ENCODE results near the gene MORN3. TPM values are rescaled to one million over a fixed set of nuclear protein-coding genes. Genes with fewer than 3 reads are reported as not detected.
A peak's percentile ranks its signal among the peaks of the same experiment; 100 is the strongest.

Gene MORN3
- total and polyA plus RNA-seq, 9 of the 15 experiments (the other 6 are each of a cell fraction or from before 2014, with no cell fraction given): 0.09 to 0.27 (median 0.20) TPM

DNA sequence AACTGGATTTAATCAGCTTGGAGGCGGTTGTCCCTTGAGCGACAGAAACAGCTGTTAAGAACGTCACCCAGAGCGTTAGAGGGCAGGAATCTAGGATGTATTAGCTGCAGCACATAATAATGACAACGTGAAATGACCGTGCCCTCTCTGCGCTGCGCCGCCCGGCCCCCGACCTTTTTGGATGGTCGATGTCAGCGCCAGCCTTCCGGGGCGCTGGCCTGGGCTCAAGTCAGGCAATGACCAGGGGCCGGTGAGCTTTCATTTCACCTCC, 42.7 kb upstream of the MORN3 start (continued):
- TF ChIP-seq, protein P1, sequence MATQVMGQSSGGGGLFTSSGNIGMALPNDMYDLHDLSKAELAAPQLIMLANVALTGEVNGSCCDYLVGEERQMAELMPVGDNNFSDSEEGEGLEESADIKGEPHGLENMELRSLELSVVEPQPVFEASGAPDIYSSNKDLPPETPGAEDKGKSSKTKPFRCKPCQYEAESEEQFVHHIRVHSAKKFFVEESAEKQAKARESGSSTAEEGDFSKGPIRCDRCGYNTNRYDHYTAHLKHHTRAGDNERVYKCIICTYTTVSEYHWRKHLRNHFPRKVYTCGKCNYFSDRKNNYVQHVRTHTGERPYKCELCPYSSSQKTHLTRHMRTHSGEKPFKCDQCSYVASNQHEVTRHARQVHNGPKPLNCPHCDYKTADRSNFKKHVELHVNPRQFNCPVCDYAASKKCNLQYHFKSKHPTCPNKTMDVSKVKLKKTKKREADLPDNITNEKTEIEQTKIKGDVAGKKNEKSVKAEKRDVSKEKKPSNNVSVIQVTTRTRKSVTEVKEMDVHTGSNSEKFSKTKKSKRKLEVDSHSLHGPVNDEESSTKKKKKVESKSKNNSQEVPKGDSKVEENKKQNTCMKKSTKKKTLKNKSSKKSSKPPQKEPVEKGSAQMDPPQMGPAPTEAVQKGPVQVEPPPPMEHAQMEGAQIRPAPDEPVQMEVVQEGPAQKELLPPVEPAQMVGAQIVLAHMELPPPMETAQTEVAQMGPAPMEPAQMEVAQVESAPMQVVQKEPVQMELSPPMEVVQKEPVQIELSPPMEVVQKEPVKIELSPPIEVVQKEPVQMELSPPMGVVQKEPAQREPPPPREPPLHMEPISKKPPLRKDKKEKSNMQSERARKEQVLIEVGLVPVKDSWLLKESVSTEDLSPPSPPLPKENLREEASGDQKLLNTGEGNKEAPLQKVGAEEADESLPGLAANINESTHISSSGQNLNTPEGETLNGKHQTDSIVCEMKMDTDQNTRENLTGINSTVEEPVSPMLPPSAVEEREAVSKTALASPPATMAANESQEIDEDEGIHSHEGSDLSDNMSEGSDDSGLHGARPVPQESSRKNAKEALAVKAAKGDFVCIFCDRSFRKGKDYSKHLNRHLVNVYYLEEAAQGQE (IDR thresholded peaks at IDR 0.05; ENCODE audit: borderline replicate concordance): peak; percentile 95; the same call in 1 of the 2 replicates
- TF ChIP-seq, protein P1 (CRISPR knock-in tag; IDR thresholded peaks at IDR 0.05; ENCODE audit: low read depth): no peak
- TF ChIP-seq NFE2 (IDR thresholded peaks at IDR 0.05; ENCODE audit: low read depth) (peak; percentile 4; the same call in 1 of the 2 replicates), PML (IDR thresholded peaks at IDR 0.05; ENCODE audit: low read length) (0 out of 2 replicates have a peak, but pooled peaks have one; percentile 3), PTBP1 (IDR thresholded peaks at IDR 0.05; ENCODE audit: low read depth, low read length) (no peak), BDP1 (IDR thresholded peaks at IDR 0.05; ENCODE audit: insufficient read depth, insufficient read length) (no peak), DMBX1 (CRISPR knock-in tag; IDR thresholded peaks at IDR 0.05; ENCODE audit: borderline replicate concordance) (no peak), GATAD2B (IDR thresholded peaks at IDR 0.05; ENCODE audit: borderline replicate concordance) (no peak), ZKSCAN1 (IDR thresholded peaks at IDR 0.05; ENCODE audit: low read depth, low read length) (no peak), ZNF384 (IDR thresholded peaks at IDR 0.05; ENCODE audit: low read depth, low read length) (no peak), CLOCK (CRISPR knock-in tag; IDR thresholded peaks at IDR 0.05; ENCODE audit: borderline replicate concordance) (no peak), SMAD2 (IDR thresholded peaks at IDR 0.05; ENCODE audit: low read depth, low read length) (no peak), E2F5 (CRISPR knock-in tag; IDR thresholded peaks at IDR 0.05) (no peak), NR4A1 (CRISPR knock-in tag; IDR thresholded peaks at IDR 0.05) (no peak), NR4A1 (tag; IDR thresholded peaks at IDR 0.05) (no peak)
- TF ChIP-seq, protein P2, sequence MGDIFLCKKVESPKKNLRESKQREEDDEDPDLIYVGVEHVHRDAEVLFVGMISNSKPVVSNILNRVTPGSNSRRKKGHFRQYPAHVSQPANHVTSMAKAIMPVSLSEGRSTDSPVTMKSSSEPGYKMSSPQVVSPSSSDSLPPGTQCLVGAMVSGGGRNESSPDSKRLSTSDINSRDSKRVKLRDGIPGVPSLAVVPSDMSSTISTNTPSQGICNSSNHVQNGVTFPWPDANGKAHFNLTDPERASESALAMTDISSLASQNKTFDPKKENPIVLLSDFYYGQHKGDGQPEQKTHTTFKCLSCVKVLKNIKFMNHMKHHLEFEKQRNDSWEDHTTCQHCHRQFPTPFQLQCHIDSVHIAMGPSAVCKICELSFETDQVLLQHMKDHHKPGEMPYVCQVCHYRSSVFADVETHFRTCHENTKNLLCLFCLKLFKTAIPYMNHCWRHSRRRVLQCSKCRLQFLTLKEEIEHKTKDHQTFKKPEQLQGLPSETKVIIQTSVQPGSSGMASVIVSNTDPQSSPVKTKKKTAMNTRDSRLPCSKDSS (IDR thresholded peaks at IDR 0.05; ENCODE audit: low read depth, partially characterized antibody): no peak
